Measurements from ENCODE around the gene RABGEF1.
"Not testable (repeated sequence)": the region's sequence is repeated elsewhere in the genome, so short reads cannot be mapped to it uniquely, and the experiment has no call there.

DNA sequence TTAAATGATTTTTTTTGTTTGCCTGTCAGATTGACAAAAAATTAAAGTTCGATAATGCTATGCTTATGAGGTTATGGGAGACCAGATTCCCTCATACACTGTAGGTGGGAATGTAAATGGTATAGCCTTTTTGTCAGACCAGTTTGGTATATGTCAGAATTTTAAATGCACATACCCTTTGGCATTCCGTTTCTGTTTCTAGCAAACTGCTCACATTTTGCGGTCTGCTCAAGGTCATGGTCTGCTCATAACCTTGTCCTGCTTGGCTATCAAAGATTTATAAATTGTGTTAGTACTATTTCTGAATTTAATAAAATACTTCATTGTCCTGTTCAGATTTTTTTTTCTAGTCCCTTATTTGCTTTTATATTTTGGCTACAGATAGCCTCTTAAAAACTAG lies 15.7 kb downstream of the RABGEF1 start:
- not testable (repeated sequence) for TF ChIP-seq SP1, ZNF384, TARDBP, SUZ12, FOXA1, ARNT (IDR thresholded peaks at IDR 0.05)

Data from HEK293T (cell line).